ENCODE results near the gene KNL1.

DNA sequence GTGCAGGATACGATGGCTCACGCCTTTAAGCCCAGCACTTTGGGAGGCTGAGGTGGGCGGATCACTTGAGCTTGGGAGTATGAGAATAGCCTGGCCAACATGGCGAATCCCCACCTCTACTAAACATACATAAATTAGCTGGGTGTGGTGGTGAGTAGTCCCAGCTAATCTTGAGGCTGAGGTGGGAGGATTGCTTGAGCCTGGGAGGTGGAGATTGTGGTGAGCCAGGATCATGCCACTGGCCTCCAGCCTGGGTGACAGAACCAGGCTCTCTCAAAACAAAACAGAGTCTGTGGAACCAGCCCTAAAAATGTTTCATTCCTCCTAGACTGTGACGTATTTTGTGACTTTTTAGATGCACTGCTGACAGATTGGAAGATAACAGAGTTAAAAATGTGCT lies 66.6 kb downstream of the KNL1 start:
- TF ChIP-seq POLR2A (IDR thresholded peaks at IDR 0.05): no peak
- TF ChIP-seq, protein P1, sequence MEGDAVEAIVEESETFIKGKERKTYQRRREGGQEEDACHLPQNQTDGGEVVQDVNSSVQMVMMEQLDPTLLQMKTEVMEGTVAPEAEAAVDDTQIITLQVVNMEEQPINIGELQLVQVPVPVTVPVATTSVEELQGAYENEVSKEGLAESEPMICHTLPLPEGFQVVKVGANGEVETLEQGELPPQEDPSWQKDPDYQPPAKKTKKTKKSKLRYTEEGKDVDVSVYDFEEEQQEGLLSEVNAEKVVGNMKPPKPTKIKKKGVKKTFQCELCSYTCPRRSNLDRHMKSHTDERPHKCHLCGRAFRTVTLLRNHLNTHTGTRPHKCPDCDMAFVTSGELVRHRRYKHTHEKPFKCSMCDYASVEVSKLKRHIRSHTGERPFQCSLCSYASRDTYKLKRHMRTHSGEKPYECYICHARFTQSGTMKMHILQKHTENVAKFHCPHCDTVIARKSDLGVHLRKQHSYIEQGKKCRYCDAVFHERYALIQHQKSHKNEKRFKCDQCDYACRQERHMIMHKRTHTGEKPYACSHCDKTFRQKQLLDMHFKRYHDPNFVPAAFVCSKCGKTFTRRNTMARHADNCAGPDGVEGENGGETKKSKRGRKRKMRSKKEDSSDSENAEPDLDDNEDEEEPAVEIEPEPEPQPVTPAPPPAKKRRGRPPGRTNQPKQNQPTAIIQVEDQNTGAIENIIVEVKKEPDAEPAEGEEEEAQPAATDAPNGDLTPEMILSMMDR (IDR thresholded peaks at IDR 0.05 in 4 of 5, conservative IDR thresholded peaks at IDR 0.05 in 1 of 5): no peak

All from gastrocnemius medialis (tissue), 4 donors.